GM18909 (cell line): ENCODE results near the gene NT5E.

Experiments
- ATAC-seq: cut with Tn5 transposase; IDR thresholded peaks from one replicate; pipeline ENCODE4 v1.9.1; 2021; ENCODE audit warnings: mild to moderate bottlenecking; ENCODE audit not compliant: unreplicated experiment, poor library complexity

The NT5E gene

GRCh38 chr6:85458184-85458583, 8.3 kb downstream of the NT5E start:
- no peak for ATAC-seq

DNA sequence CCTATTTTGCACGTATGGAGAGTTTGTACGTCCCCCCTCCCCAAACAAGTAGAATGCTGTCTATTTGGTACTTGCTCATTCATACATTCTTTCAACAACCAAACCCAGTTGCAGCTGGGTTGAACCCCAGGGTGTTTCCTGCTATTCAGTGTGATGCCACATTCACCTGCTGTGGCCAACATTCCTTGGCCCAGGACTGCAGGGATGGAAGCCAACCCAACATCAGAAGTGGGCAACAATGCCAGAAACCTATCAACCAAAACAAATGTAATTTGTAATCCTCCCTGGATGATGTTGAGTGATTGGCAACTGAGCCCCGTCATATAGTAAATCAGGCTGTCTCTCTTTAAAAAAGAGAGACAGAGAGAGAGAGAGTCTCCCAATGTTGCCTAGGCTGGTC, 8.9 kb downstream of the NT5E start:
- ATAC-seq, result no peak

- no peak for ATAC-seq
Measured at GRCh38 chr6:85459224-85459901, 9.5 kb downstream of the NT5E start.

GRCh38 chr6:85460154-85460920, 10.5 kb downstream of the NT5E start:
- ATAC-seq, result peak; percentile 33

DNA sequence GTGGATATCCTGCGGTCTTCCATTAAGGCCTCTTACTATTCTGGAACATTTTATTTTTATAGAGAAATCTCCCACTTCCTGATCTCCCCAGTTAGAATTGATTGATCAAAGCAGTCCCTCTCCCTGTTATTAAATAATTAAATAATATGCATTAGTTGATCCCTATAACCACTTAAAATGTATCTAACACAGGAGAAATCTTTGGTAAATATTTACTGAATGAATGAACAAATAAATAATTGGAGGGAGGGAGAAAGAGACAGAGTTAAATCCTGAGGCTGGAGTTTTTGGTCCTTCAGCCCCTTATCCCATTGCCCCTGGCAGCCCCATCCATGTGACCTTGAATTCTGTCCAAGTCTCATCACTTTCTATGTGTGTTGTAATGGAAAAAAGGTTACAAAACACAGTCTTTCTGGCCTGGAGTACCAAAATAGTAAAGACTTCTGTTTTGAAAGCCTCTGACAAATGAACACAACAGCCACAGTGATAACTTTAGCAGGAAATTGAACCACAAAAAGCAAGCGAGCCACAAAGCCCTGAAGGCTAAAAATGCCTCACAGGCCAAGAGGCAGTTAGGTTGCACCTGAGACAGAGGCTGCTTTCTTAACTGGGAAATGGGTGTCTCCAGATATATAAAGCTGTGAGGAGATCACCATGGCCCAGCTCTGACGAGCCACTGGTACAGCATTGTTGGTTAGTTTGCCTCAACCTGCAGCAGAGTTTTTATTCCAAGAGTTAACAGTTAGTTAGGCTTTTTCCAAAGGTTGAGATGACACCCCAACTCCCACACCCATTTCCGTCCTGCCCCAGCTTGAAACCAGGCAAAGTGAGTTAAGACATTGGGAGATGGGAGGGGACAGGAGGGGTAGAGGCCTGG, 11.3 kb downstream of the NT5E start:
- ATAC-seq, result peak; percentile 83

DNA sequence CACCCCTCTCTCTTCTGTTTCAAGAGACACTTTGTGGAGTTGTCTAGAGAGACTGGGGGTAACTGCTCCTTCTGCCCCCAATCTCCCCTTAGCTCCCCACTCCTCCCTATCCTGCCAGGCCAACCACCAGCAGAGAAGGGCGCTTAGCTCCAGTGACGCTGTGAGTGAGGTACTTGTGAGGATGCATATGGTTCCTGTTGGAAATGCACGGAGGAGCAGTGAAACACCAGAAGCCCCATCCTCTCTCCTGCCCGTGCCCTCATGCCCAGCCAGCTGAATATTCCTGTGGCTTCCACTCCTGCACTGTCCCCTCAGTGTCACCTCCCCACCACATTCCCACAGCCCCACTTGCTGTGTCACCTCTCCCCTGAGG, 11.9 kb downstream of the NT5E start:
- ATAC-seq, result no peak

- no peak for ATAC-seq
Measured at GRCh38 chr6:85462673-85463072, 12.8 kb downstream of the NT5E start.

DNA sequence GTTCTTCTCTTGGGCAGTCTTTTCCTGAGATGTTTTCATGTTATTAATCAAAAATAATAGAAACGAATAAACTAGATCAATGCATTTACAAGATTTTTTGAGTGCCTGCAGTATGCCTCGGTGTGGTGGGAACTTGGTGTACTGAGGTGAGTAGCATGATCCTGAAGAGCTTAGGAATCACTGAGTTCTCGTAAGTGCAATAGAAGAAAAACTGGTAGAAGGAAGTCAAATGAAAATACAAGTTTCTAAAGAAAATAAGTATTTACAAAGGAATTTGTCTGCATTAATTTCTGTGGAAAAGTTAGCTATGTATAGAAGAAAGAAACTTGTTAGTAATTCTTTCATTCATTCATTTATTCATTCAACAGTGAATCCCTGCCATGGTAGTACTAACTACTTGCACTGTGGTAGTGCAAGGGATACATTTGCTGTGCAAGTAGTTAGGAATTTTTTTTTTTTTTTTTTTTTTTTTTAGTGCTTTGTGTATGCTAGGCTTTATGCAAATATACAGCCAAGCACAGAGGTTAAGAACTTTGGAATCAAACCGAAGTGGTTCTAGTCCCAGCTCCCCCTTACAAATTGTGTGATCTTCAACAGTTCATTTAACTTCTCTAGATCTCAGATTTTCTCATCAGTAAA, 13.9 kb downstream of the NT5E start:
- no peak for ATAC-seq

DNA sequence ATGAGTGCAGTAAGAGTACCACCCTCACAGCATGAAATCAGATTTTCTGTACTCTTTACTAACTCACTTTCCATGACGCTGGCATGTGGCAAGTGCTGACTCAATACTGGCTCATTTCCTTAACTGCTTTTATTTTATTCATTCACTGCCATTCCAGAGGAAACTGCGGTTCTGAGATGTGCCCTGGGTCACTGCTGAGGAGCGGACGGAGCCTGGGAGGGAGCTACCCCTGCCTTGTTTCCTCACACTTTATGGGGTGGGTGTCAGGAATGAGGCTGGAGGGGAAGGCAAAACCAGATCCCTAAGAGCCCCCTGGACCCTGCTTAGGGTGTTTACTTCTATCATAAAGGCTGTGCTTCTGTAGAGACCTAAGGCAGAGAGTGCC, 14.4 kb downstream of the NT5E start:
- no peak for ATAC-seq

DNA sequence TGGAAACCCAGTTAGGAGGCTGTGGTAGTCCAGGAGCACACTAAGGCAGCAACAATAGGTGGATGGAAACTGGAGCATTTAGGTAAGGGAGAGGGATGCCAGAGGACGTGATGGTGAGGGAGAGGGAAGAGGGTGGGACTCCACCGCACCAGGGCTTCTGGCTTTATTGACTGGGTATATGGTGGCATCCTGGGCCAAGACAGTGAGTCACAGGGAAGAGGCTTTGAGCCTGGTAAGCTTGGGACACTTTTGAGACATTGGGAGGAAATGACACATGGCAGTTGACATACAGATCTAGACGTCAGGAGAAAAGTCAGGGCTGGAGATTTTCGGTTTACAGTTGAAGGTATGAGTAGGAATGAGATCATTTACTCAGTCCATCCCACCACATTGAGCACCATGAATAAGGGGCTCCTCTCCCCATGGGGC, 14.9 kb downstream of the NT5E start:
- ATAC-seq, result no peak

DNA sequence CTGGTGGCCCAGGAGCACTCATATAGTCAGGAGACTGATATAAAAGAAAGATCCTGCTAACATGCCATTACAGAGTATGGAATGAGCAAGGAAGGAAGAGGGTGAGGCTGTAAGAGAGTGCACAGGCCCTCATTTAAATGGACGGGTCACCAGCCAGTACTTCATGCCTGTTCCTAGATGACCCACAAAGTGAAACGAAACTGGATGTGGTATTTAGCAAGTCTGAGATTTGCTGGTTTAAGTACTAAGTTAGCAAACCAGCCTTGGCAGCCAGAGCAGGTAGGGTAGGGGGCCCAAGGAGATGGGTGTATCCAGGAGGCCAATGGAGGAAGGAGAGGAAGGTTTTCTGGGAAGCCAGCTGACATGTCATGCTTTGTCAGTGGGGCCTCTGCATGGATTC, 15.9 kb downstream of the NT5E start:
- ATAC-seq, result peak; percentile 50

- no peak for ATAC-seq
Measured at GRCh38 chr6:85468326-85468725, 18.4 kb downstream of the NT5E start.

GRCh38 chr6:85469276-85470022, 19.6 kb downstream of the NT5E start:
- no peak for ATAC-seq

DNA sequence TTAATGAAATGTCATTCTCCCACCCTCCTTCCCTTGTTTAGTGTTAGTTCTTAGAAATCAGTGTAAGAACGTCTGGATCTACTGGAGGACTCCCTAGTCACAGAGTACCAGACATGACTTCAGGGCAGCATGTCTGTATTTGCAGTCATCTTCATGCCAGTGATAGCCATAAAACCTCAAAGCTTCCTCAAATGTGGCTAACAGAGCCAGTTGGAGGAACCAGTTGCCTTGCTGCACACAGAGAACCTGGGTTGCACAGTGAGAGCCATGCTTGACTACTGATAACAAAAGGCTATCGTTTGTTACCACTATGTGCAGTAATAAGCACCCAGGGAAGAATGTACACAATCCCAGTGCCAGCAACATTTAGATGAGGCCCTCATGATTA, 20.1 kb downstream of the NT5E start:
- ATAC-seq, result no peak

GRCh38 chr6:85472744-85473143, 22.9 kb downstream of the NT5E start:
- ATAC-seq, result no peak

GRCh38 chr6:85473748-85474147, 23.9 kb downstream of the NT5E start:
- ATAC-seq, result no peak

- no peak for ATAC-seq
Measured at GRCh38 chr6:85476532-85476931, 26.6 kb downstream of the NT5E start.

DNA sequence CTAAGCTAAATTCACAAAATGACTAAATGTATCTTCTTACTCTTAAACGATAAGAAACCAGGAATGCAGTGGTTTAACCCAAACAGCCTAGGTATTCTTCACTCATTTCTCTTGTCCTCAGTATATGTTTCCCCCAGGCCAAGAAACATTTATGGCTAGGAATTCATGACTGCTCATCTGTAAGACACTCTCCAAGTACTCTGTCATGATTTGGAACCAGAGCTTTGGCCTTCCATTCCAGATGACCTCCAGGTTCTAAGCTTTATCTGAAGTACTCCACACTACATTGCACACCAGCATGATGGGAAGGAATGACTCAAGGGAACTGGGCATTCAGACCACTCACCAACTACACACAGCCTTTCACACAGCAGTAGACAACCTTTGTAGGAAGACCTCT, 29.3 kb downstream of the NT5E start:
- no peak for ATAC-seq

GRCh38 chr6:85482206-85482904, 32.5 kb downstream of the NT5E start:
- ATAC-seq, result no peak
